A549 treated with GW870086 at 1 μM for 4 hours (cell line): Measurements from ENCODE around the gene EGLN3. TPM values are rescaled to one million over a fixed set of nuclear protein-coding genes. Genes with fewer than 3 reads are reported as not detected.

Experiments
- total RNA-seq: library from RNA; stranded (reverse); fragments of 200-300 nt; extraction: Qiagen RNA extraction; gene quantifications from 5 replicates; pipeline ENCODE4 v1.2.3, GENCODE V29; 2022; ENCODE audit warnings: low read depth

The EGLN3 gene
- total RNA-seq, result 4.8 to 6.5 TPM (median 5.3 TPM) in 5 replicates

DNA sequence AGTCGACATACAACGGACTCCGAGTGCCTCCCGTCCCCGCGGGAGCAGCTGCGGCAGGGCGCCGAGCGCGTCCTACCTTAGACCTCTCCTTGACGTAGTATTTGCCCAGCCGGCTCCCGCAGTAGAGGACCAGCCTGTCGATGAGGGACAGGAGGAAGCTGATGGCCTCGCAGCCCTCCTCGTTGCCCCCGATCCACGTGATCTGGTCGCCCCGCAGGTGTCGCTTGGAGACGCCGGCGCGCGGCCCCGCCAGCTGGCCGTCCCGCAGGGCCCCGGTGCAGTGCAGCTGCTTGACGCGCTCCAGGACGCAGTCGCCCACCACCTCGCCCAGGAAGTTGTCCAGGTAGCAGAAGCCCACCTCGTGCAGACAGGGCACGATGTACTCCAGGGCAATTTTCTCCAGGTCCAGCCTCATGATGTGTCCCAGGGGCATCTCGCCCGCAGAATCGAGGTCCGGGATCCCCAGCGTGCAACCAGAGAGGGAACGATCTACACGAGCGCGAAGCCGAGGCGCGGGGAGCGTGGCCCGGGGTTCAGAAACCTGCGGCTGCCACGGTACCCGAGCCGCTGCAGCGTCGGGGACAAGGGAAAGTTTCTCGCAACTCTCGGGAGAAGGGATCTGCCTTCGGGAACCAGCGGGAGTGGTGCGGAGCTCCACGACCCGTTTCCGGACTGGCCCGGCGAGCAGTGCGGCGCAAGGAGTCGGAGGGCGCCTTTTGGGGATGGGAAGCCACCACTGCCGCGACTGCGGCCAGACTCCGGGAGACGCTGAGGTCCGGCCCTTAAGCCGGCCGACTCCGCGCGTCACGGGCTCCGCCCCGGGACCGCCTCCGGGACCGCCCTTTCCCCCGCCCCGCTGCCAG is at the start of gene EGLN3:
EGLN3 (minus strand) TSS at position 755 of the 863 bp plus-strand sequence; CDS start at position 433, 322 bp downstream.

